ENCODE data around the gene NSUN2. TPM values are rescaled to one million over a fixed set of nuclear protein-coding genes. Genes with fewer than 3 reads are reported as not detected.

NSUN2 gene
- total RNA-seq, 4 donors from 2014 or later: 37.7 to 65.8 (median 49.0) TPM

GRCh38 chr5:6676702-6677101 lies 43.9 kb upstream of the NSUN2 start:
- Histone ChIP-seq H3K27ac (no peak overlapping the region), H3K4me3 (no peak overlapping the region), H3K4me1 (no peaks in the 10 kb centered on the region), H3K9me3 (no peaks in the 10 kb centered on the region), H3K36me3 (peaks cover 0 to 20% (median 0%) of the 10 kb centered on the region in 3 donors), H3K27me3 (no peaks in the 10 kb centered on the region)
- 54 to 55% methylated on average over 2 of the region's 2 CpGs for WGBS, 2 donors
- TF ChIP-seq, protein P1, sequence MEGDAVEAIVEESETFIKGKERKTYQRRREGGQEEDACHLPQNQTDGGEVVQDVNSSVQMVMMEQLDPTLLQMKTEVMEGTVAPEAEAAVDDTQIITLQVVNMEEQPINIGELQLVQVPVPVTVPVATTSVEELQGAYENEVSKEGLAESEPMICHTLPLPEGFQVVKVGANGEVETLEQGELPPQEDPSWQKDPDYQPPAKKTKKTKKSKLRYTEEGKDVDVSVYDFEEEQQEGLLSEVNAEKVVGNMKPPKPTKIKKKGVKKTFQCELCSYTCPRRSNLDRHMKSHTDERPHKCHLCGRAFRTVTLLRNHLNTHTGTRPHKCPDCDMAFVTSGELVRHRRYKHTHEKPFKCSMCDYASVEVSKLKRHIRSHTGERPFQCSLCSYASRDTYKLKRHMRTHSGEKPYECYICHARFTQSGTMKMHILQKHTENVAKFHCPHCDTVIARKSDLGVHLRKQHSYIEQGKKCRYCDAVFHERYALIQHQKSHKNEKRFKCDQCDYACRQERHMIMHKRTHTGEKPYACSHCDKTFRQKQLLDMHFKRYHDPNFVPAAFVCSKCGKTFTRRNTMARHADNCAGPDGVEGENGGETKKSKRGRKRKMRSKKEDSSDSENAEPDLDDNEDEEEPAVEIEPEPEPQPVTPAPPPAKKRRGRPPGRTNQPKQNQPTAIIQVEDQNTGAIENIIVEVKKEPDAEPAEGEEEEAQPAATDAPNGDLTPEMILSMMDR (IDR thresholded peaks at IDR 0.05): no peak
- TF ChIP-seq POLR2A (IDR thresholded peaks at IDR 0.05): no peak
- intact Hi-C loops (cut with DNase I): no loop called here
- no peak for DNase-seq

GRCh38 chr5:6675784-6676491 lies 43.1 kb upstream of the NSUN2 start:
- Histone ChIP-seq H3K27ac (no peak overlapping the region), H3K9me3 (no peaks in the 10 kb centered on the region), H3K36me3 (peaks cover 0 to 27% (median 0%) of the 10 kb centered on the region in 3 donors), H3K27me3 (no peaks in the 10 kb centered on the region), H3K4me3 (no peak overlapping the region), H3K4me1 (no peaks in the 10 kb centered on the region)
- TF ChIP-seq, protein P1 (IDR thresholded peaks at IDR 0.05): no peak
- TF ChIP-seq POLR2A (IDR thresholded peaks at IDR 0.05): no peak
- intact Hi-C loops (cut with DNase I): no loop called here
- no peak for DNase-seq
- whole genome bisulfite sequencing, 2 donors: 85 to 89% methylated on average over 5 of the region's 5 CpGs

- no peak for DNase-seq
- WGBS, 2 donors: 92 to 95% methylated on average over 4 to 10 of the region's 10 CpGs
- H3K9me3 ChIP-seq: no peaks in the 10 kb centered on the region
- H3K27ac ChIP-seq: no peak overlapping the region
- intact Hi-C loops (cut with DNase I): no loop called here
- peaks cover 0 to 37% (median 0%) of the 10 kb centered on the region in 3 donors for H3K36me3 ChIP-seq
- H3K4me1 ChIP-seq: no peaks in the 10 kb centered on the region
- TF ChIP-seq, protein P1 (IDR thresholded peaks at IDR 0.05): no peak
- no peak for TF ChIP-seq POLR2A (IDR thresholded peaks at IDR 0.05)
- H3K27me3 ChIP-seq: no peaks in the 10 kb centered on the region
- H3K4me3 ChIP-seq: no peak overlapping the region
Observed at GRCh38 chr5:6674886-6675285, 42.0 kb upstream of the NSUN2 start.

DNA sequence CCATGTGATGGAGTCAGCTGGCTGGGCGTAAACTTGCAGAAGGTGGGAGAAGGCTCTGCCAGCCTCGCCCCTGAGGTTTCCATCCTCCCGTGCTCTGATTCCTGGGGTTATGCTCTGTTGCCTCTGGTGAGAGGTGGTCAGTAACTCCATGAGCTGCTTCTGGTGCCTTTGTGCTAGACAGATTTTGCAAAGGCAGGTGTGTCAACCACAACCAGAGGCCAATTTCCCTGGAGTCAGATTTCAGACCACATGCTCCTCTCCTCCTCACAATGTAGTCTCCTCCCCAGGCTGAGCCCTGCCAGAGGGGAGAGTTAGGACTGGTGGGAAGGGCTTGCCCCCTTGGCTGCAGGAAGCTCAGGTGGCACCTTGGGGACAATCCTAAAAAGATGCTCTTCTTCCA lies 41.6 kb upstream of the NSUN2 start:
- no peak for TF ChIP-seq POLR2A (IDR thresholded peaks at IDR 0.05)
- TF ChIP-seq, protein P1 (IDR thresholded peaks at IDR 0.05): no peak
- H3K9me3 ChIP-seq: no peaks in the 10 kb centered on the region
- DNase-seq: no peak
- intact Hi-C loops (cut with DNase I): no loop called here
- WGBS, 2 donors: 93 to 100% methylated on average over 3 of the region's 3 CpGs
- H3K27me3 ChIP-seq: no peaks in the 10 kb centered on the region
- no peaks in the 10 kb centered on the region for H3K4me1 ChIP-seq
- no peak overlapping the region for H3K27ac ChIP-seq
- no peak overlapping the region for H3K4me3 ChIP-seq
- peaks cover 0 to 42% (median 0%) of the 10 kb centered on the region in 3 donors for H3K36me3 ChIP-seq

DNA sequence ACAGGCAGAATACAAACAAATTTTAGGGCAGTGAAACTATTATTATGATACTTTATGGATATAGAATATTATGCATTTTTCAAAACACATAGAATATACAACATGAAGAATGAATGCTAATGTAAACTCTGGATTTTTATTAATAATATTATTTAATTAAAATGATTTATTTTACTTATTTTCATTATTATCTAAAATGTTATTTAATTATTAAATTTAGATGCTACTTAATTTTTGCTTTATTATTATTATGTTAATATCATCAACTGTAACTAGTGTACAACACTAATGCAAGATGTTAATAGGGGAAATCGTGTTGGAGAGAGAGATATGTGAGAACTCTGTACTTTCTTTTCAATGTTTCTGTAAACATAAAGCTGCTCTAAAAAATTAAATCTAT lies 41.1 kb upstream of the NSUN2 start:
- DNase-seq: no peak
- Histone ChIP-seq H3K36me3 (peaks cover 0 to 46% (median 0%) of the 10 kb centered on the region in 3 donors), H3K9me3 (no peaks in the 10 kb centered on the region), H3K4me3 (no peak overlapping the region), H3K27me3 (no peaks in the 10 kb centered on the region), H3K27ac (no peak overlapping the region), H3K4me1 (no peaks in the 10 kb centered on the region)
- intact Hi-C loops (cut with DNase I): no loop called here
- TF ChIP-seq, protein P1 (IDR thresholded peaks at IDR 0.05): no peak
- TF ChIP-seq POLR2A (IDR thresholded peaks at IDR 0.05): no peak
- 89 to 97% methylated on average over 1 of the region's 1 CpG for WGBS, 2 donors

All from esophagus squamous epithelium (tissue), 5 donors.